Superior temporal gyrus (tissue), 1 donor: ENCODE data around the gene NHLRC3.
"Not testable (repeated sequence)": the region's sequence is repeated elsewhere in the genome, so short reads cannot be mapped to it uniquely, and the experiment has no call there.

ENCODE experiments used
- DNase-seq: peaks from one replicate; pipeline ENCODE4 v3.0.0-alpha.2; 2016; ENCODE audit errors: extremely low spot score

The NHLRC3 gene

DNA sequence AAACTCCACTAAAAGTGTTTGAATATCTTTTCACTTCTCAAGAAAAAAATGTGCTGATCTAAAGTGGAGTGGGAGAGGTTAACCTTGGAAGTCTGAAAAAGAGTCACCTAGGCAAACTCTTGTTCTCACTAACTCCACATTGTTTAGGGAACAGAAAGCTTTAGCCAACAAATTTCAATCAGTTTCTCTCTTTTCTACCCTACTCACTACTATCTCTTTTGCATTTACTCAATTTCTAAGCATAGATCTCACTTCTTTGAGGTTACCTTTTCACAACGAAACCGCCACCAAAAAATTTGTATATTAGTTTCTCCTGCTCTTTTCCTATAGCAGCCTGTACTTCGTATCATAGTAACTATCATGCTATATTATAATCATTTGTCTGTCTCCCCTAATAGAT, 6.3 kb downstream of the NHLRC3 start:
- DNase-seq, result no peak

DNA sequence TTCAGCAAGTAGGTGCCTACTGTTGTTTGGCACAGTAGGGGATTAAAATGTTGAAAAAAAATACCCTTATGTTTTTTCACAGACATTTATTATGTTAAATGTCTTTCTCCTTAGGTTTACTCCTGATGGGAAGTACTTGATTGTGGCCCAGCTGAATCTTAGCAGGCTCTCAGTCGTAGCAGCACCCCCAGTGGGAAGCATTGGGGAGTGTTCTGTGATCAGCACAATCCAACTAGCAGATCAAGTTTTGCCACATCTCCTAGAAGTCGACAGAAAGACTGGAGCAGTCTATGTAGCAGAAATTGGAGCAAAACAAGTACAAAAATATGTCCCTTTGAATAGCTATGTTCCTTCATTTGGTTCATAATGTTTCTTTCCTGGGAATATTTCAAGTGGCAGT, 9.3 kb downstream of the NHLRC3 start:
- DNase-seq, result peak; percentile 59

DNA sequence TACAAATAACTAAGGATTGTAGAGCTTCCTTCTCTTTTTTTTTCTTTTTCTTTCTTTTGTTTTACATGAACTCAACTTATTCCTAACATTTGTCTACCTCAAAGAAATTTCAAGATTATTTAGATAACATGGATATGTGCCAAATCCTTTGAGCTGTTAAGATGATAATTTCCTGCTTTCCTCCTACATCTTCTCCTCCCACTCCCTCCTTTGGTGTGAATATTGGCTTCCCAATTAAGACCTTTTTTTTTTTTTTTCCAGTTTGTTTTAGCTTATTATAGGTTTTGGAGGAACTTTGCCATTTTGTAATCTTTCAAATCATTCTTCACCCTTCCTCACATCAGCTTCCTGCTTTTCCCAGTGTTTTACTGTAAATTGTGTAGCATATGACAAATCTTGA, 10.6 kb downstream of the NHLRC3 start:
- DNase-seq, result no peak

DNA sequence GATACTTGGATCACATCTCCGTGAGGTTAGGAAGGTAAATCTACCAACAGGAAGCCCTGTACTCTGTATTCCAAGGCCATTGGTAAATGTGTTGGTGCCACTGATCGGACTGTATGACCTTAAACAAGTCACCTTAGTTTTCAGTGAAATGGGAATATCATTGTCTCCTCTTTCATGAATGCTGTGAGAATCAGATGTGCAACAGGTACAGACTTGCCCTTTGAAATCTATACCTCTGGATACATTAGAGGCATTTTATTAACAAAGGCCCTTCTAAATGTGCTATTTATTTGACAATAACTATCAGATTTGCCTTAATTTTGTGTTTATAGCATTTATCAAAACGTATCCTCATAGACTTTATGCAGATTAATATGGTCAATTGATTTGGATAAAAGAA, 11.0 kb downstream of the NHLRC3 start:
- DNase-seq, result no peak

DNA sequence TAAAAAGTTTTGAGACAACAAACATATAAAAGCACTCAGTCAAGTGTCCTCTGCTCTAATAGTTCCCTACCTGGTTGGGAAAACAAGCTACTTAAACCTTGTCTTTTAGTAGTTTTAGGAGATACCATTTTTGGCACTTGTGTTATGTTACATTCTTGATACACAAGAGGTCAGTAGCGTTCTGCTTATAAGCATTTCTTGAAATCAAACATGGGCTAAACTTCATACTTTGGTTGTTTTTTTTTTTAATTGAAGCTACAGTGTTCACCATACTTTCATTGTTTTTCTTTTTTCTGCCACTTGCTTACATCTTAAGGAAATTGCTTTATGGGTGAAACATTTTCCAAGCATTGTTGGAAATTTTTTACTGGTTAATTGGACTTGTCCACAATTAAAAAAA, 12.9 kb downstream of the NHLRC3 start:
- peak; percentile 88 for DNase-seq

DNA sequence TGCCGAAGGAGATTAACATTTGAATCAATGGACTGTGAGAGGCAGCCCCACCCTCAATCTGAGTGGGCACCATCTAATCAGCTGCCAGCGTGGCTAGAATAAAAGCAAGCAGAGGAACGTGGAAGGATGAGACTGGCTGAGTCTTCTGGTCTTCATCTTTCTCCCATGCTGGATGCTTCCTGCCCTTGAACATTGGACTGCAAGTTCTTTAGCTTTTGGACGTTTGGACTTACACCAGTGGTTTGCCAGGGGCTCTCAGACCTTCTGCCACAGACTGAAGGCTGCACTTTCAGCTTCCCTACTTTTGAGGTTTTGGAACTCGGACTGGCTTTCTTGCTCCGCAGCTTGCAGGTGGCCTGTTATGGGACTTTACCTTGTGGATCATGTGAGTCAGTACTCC, 14.7 kb downstream of the NHLRC3 start:
- no peak for DNase-seq

DNA sequence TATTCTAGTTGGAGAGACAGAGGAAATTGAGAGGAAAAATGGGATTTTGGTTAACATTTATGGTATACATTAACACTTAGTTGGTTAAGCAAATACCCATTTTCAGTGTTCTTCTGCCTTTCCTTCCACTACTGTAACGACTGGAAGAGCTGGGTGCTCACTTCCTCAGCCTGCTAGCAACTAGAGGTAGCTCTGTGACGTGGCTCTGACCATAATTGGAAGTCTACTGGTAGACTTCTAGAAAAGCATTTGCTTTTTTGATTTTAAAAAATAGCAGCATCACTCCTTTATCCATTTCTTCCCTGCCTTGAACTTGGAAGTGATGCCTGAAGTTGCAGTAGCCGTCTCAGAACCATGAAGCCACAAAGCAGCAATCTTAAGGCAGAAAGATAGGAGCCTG, 15.9 kb downstream of the NHLRC3 start:
- DNase-seq, result peak; percentile 63

DNA sequence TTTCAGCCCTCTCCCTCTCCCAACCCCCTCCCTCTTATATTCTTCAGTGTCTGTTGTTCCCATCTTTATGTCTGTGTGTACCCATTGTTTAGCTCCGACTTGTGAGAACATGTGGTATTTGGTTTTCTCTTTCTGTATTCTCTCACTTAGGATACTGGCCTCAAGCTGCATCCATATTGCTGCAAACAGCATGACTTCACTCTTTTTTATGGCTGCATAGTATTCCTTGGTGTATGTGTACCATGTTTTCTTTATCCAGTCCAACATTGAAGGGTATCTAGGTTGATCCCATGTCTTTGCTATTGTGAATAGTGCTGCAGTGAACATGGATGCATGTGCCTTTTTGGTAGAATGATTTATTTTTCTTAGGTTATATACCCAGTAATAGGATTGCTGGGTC, 17.8 kb downstream of the NHLRC3 start:
- DNase-seq, result no peak

DNA sequence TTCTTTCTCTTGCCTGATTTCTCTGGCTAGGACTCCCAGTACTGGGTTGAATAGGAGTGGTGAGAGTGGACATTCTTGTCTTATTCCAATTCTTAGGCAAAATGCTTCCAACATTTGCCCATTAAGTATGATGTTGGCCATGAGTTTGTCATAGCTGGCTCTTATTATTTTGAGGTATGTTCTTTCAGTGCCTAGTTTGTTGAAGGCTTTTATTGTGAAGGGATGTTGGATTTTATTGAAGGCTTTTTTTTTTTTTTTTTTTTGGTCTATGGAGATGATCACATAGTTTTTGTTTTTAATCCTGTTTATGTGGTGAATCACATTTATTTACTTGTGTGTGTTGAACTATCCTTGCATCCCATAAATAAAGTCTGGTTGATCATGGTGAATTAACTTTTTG, 19.8 kb downstream of the NHLRC3 start:
- no peak for DNase-seq

DNA sequence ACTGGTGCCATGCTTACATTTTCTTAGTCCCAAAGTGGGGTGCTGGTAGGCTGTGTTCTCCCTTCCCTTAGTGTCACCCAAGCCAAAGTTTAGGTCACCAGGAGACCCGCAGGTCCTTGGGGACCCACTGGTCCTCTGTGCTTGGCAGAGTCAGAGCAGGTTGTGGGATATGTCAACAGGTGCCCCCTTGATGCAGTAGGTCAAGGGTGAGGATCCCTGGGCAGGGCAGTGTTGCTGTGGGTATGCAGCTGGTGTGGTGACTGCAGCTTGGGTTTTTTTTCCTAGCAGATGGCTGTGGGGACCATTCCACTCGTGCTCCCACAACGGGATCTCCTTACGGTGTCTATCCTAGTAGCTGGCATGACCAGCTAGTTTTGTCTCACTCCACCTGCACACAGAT, 23.7 kb downstream of the NHLRC3 start:
- no peak for DNase-seq

DNA sequence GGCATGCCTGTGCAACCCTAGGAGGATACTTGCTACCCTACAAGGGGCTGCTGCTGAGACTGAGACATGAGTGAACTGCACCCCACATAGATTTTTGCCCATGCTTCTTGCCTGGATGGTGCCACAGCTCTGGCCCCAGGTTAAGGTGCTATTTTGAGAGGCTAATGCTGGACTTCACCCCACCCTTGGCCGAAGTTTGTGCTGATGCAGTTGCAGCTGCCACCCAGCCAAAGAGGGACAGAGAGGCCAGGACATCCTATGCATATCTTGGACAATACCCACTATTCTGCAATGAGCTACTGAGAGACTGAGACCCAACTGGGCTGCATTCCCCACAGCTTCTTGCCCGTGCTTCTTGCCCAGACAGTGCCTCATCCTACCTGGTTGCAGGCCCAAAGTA, 34.6 kb downstream of the NHLRC3 start:
- no peak for DNase-seq

DNA sequence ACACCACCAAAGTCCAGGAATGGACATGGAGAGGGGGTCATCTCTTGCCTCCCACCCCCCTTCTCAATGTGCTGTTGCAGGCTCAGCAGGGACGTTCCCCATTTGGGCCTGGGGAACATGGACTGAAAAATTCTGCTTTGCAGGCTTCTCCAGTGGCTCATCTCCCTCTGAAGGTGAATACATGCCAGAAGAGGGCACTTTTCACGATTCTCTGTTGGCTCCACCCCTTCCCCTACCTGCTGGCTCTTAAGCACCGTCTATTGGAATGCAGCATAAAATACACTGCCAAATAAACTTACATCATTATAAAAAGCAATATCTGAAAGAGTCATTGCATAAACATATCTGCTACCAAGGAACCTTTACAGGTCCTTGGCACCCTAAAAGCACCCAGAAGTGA, 35.7 kb downstream of the NHLRC3 start:
- DNase-seq, result no peak

DNA sequence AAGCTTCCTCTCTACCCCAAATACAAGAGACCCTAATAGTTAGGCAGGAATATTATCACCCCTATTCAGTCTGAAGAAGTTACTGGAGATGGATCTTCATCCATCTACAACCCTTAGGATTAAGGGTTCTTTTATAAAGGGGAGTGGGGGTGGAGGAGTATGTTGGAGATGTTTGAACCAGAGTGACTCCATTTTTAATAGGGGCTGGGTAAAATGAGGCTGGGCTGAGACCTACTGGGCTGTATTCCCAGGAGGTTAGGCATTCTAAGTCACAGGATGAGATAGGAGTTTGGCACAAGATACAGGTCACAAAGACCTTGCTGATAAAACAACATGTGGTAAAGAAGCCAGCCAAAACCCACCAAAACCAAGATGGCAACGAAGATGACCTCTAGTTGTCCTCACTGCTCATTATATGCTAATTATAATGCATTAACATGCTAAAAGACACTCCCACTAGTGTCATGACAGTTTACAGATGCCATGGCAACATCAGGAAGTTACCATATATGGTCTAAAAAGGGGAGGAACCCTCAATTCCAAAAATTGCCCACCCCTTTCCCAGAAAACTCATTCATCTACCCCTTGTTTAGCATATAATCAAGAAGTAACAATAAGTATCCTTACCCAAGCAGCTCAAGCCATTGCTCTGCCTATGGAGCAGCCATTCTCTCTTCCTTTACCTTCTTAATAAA, 48.1 kb downstream of the NHLRC3 start:
- not testable (repeated sequence) for DNase-seq

DNA sequence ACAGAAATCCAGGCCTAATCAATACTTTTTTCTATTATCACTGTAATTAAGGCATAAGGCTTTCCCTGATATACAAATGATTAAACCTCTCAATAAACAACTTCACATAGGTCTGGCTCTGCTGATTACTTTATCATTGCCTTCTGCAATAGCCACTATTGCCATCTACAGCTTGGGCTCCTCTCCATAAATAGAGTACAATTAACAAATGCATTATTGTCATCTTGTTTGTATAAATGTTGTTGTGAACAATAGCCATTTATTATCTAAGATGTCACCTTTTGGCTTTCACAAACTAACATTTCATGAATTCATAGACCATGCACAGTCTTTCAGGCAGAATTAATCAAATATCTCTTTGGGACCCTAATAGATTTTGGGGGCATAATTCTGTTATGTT, 53.3 kb downstream of the NHLRC3 start:
- peak; percentile 93 for DNase-seq

DNA sequence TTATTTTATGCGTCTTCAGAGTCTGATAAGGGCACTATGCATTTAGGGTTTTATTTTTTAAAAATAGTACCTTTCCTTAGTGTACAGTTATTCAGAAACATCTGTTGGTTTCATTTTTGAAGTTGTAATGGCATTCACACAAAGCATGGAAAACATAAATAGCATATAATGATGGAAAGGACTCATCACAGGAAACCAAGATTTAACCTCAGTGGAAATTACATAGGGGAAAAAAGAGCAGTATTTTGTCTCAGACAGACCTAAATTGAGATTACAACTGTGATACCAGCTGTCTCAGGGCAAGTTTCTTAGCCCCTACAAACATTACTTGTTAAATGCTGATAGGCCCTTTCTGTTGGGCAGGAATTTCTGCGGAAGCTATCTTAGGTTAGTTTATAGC, 57.2 kb downstream of the NHLRC3 start:
- DNase-seq, result no peak

DNA sequence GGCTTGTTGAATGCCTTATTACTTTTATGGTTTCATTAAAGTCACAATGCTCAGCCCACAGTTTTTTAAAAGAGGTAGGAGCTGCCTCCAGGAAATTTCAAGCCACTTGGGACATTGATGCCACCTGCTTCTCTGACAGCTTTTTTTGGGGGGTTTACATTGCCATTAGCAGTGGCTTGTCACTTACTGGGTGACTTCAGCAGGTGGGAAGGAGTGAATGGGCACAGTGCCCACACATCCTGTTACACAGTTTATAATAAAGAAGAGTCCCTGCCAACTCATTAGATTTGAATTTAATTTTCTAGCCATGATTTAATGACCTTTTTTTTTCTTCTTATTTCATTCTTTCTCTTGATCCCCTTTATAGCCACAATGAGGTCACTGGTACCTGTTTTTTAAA, 61.0 kb downstream of the NHLRC3 start:
- no peak for DNase-seq
